IMR-90 (cell line): ENCODE measurements around the gene SPATC1L. TPM values are rescaled to one million over a fixed set of nuclear protein-coding genes. Genes with fewer than 3 reads are reported as not detected.

Source experiments
- ATAC-seq: fragments of 200-7000 bp; cut with Tn5 transposase; 2 replicates; pipeline ENCODE4 v1.9.1; 2020; ENCODE audit warnings: low read depth, mild to moderate bottlenecking, moderate library complexity
- BruUV-seq: library from RNA; stranded (reverse); fragments of 400-500 nt; replicated peaks from 2 replicates; lab custom pipeline; 2021; lab: Mats Ljungman, UMichigan
- CTCF ChIA-PET: fragments of 300-600 bp; formaldehyde crosslinking; extraction: SDS; loops from one replicate; lab custom pipeline; 2021; ENCODE audit warnings: antibody characterized with exemption; lab: Yijun Ruan, JAX
- POLR2A ChIA-PET: fragments of 300-600 bp; sonication (Branson Sonifier 250); formaldehyde crosslinking; loops from one replicate; lab custom pipeline; 2022; ENCODE audit warnings: antibody characterized with exemption; ENCODE audit not compliant: unreplicated experiment; lab: Charles Lee
- DNase-seq: peaks from one replicate; pipeline ENCODE4 v3.0.0; 2013
- H2AFZ ChIP-seq: replicated peaks from 2 replicates; pipeline ENCODE3; 2013; ENCODE audit warnings: low read length, mild to moderate bottlenecking; ENCODE audit not compliant: poor library complexity
- H2AK5ac ChIP-seq: 2 replicates; pipeline ENCODE4 v1.6.1; 2013; ENCODE audit warnings: low read depth, low read length, inconsistent platforms
- H2AK9ac ChIP-seq: replicated peaks from 2 replicates; pipeline ENCODE3; 2013; ENCODE audit warnings: mild to moderate bottlenecking, low read depth, low read length, moderate library complexity; ENCODE audit not compliant: poor library complexity
- H2BK120ac ChIP-seq: 2 replicates; pipeline ENCODE4 v1.6.1; 2013; ENCODE audit warnings: low read depth, low read length, inconsistent platforms
- H2BK15ac ChIP-seq: 3 replicates; pipeline ENCODE4 v1.6.1; 2013; ENCODE audit warnings: low read depth, low read length, inconsistent platforms
- H2BK20ac ChIP-seq: 2 replicates; pipeline ENCODE4 v1.6.1; 2013; ENCODE audit warnings: low read depth, mild to moderate bottlenecking, inconsistent platforms, low read length, moderate library complexity
- H2BK5ac ChIP-seq: 2 replicates; pipeline ENCODE4 v1.6.1; 2013; ENCODE audit warnings: mild to moderate bottlenecking, low read depth, low read length, inconsistent platforms; ENCODE audit not compliant: poor library complexity, severe bottlenecking
- H3K14ac ChIP-seq: replicated peaks from 2 replicates; pipeline ENCODE4 v1.6.1; 2013; ENCODE audit warnings: low read depth, low read length, inconsistent platforms
- H3K18ac ChIP-seq: 2 replicates; pipeline ENCODE4 v1.6.1; 2013; ENCODE audit warnings: low read depth, low read length, control low read depth
- H3K23ac ChIP-seq: 2 replicates; pipeline ENCODE4 v1.6.1; 2013; ENCODE audit warnings: low read depth, low read length, inconsistent platforms
- H3K27ac ChIP-seq: 2 replicates; pipeline ENCODE4 v1.5.1; 2013; ENCODE audit warnings: mild to moderate bottlenecking, control low read depth, low read length; ENCODE audit not compliant: insufficient read depth
- H3K27me3 ChIP-seq: 2 replicates; pipeline ENCODE4 v1.6.1; 2013; ENCODE audit warnings: low read length; ENCODE audit not compliant: control insufficient read depth, insufficient read depth
- H3K36me3 ChIP-seq: 2 replicates; pipeline ENCODE4 v1.6.1; 2013; ENCODE audit warnings: low read length, mixed read lengths; ENCODE audit not compliant: control insufficient read depth, insufficient read depth
- H3K4ac ChIP-seq: 2 replicates; pipeline ENCODE4 v1.6.1; 2013; ENCODE audit warnings: low read depth, low read length, inconsistent platforms
- H3K4me1 ChIP-seq: 2 replicates; pipeline ENCODE4 v1.6.1; 2013; ENCODE audit warnings: low read length, mixed read lengths; ENCODE audit not compliant: control insufficient read depth, insufficient read depth
- H3K4me2 ChIP-seq: 2 replicates; pipeline ENCODE4 v1.6.1; 2013; ENCODE audit warnings: low read depth, mild to moderate bottlenecking, control low read depth, low read length, moderate library complexity
- H3K4me3 ChIP-seq: 2 replicates; pipeline ENCODE4 v1.5.1; 2013; ENCODE audit warnings: low read depth, mild to moderate bottlenecking, control low read depth, low read length, moderate library complexity; ENCODE audit not compliant: insufficient read depth
- H3K56ac ChIP-seq: 2 replicates; pipeline ENCODE4 v1.6.1; 2013; ENCODE audit warnings: low read length, inconsistent platforms; ENCODE audit not compliant: insufficient read depth; ENCODE audit errors: extremely low read depth
- H3K79me1 ChIP-seq, 2 experiments: 2 replicates each; pipeline ENCODE4 v1.6.1; 2013; ENCODE audit warnings: low read length in 2 of 2, inconsistent platforms in 1 of 2, low read depth in 1 of 2
- H3K9ac ChIP-seq: 2 replicates; pipeline ENCODE4 v1.6.1; 2013; ENCODE audit warnings: low read depth, low read length, control low read depth
- H3K9me1 ChIP-seq: 2 replicates; pipeline ENCODE4 v1.6.1; 2013; ENCODE audit warnings: low read length, inconsistent platforms; ENCODE audit not compliant: insufficient read depth
- H3K9me3 ChIP-seq: 2 replicates; pipeline ENCODE4 v1.6.1; 2013; ENCODE audit warnings: low read length; ENCODE audit not compliant: control insufficient read depth, insufficient read depth
- H4K20me1 ChIP-seq: 2 replicates; pipeline ENCODE4 v1.6.1; 2013; ENCODE audit warnings: low read length, inconsistent platforms; ENCODE audit not compliant: insufficient read depth
- H4K5ac ChIP-seq: 2 replicates; pipeline ENCODE4 v1.6.1; 2013; ENCODE audit warnings: mild to moderate bottlenecking, low read depth, low read length, control low read depth
- H4K8ac ChIP-seq, 2 experiments: 2 replicates each; pipeline ENCODE4 v1.6.1; 2013; ENCODE audit warnings: low read depth in 2 of 2, low read length in 2 of 2, control low read depth in 1 of 2, inconsistent platforms in 1 of 2
- H4K91ac ChIP-seq: 2 replicates; pipeline ENCODE4 v1.6.1; 2013; ENCODE audit warnings: low read depth, low read length, inconsistent platforms; ENCODE audit not compliant: insufficient read depth
- CEBPB ChIP-seq: IDR thresholded peaks from 2 replicates; pipeline ENCODE4 v1.6.1; 2012; ENCODE audit warnings: low read depth, low read length, improper control_type of control experiment
- CHD1 ChIP-seq: IDR thresholded peaks from 2 replicates; pipeline ENCODE4 v1.6.1; 2012; ENCODE audit warnings: low read depth, low read length, improper control_type of control experiment
- ELK1 ChIP-seq: fragments of 150-350 bp; IDR thresholded peaks from 2 replicates; pipeline ENCODE4 v1.6.1; 2016; ENCODE audit warnings: low read depth, mild to moderate bottlenecking, low read length, moderate library complexity, borderline replicate concordance
- FOS ChIP-seq: fragments of 150-350 bp; IDR thresholded peaks from 2 replicates; pipeline ENCODE4 v1.6.1; 2016; ENCODE audit warnings: low read depth, low read length
- MAFK ChIP-seq: IDR thresholded peaks from 2 replicates; pipeline ENCODE4 v1.6.1; 2012; ENCODE audit warnings: low read depth, low read length, improper control_type of control experiment
- MAZ ChIP-seq: IDR thresholded peaks from 2 replicates; pipeline ENCODE4 v1.6.1; 2012; ENCODE audit warnings: low read depth, mild to moderate bottlenecking, low read length, improper control_type of control experiment, moderate library complexity, borderline replicate concordance
- MXI1 ChIP-seq: IDR thresholded peaks from 2 replicates; pipeline ENCODE4 v1.6.1; 2012; ENCODE audit warnings: low read depth, mild to moderate bottlenecking, low read length, moderate library complexity, borderline replicate concordance
- NFE2L2 ChIP-seq: fragments of 150-350 bp; IDR thresholded peaks from 2 replicates; pipeline ENCODE4 v1.6.1; 2016; ENCODE audit warnings: low read depth, mild to moderate bottlenecking, low read length
- POLR2A ChIP-seq: IDR thresholded peaks from 2 replicates; pipeline ENCODE4 v1.6.1; 2012; ENCODE audit warnings: mild to moderate bottlenecking, low read depth, low read length
- RAD21 ChIP-seq: IDR thresholded peaks from 2 replicates; pipeline ENCODE4 v1.6.1; 2012; ENCODE audit warnings: low read length, improper control_type of control experiment
- RCOR1 ChIP-seq: IDR thresholded peaks from 2 replicates; pipeline ENCODE4 v1.6.1; 2012; ENCODE audit warnings: mild to moderate bottlenecking, low read length, improper control_type of control experiment; ENCODE audit not compliant: insufficient replicate concordance
- RFX5 ChIP-seq: IDR thresholded peaks from 2 replicates; pipeline ENCODE4 v1.8.0; 2012; ENCODE audit warnings: low read depth, mild to moderate bottlenecking, low read length, moderate library complexity
- SMC3 ChIP-seq: fragments of 150-350 bp; IDR thresholded peaks from 2 replicates; pipeline ENCODE4 v1.6.1; 2016; ENCODE audit warnings: low read depth, mild to moderate bottlenecking, antibody characterized with exemption, low read length, moderate library complexity
- WGBS, 2 experiments: methylation state at CpG; one replicate each; pipeline versions ENCODE4 v1.1.5 to v1.1.7; 2013; ENCODE audit warnings: missing lambda C conversion rate in 2 of 2; ENCODE audit not compliant: insufficient read length in 1 of 2; ENCODE audit errors: extremely low coverage in 2 of 2; 5-methylcytosine and 5-hydroxymethylcytosine counted together
- dilution Hi-C: fragments of 300-500 bp; cut with HindIII; formaldehyde crosslinking; loops from one replicate; pipeline ENCODE4 v1.14.3; 2018; ENCODE audit warnings: low sequenced_read_pairs; ENCODE audit not compliant: unreplicated experiment
- in situ Hi-C: fragments of 300-500 bp; cut with MboI; formaldehyde crosslinking; loops from 3 replicates; pipeline ENCODE4 v1.14.3; 2019; ENCODE audit warnings: low sequenced_read_pairs, inconsistent platforms, mixed read lengths
- intact Hi-C: fragments of 100-400 bp; cut with micrococcal nuclease; formaldehyde crosslinking; loops from 2 replicates; pipeline ENCODE4 v1.10.0; 2022
- polyA plus RNA-seq, 3 experiments: library from polyadenylated mRNA; depleted of rRNA; stranded (reverse); fragments of >200 nt; gene quantifications; 2 replicates each; pipeline ENCODE4 v1.2.3, GENCODE V29; 2012; ENCODE audit warnings: low replicate concordance in 1 of 3
- total RNA-seq: library from RNA; depleted of rRNA; stranded (reverse); fragments of >200 nt; gene quantifications from 2 replicates; pipeline ENCODE4 v1.2.3, GENCODE V29; 2012
- TF ChIP-seq, protein P1 (sequence below): fragments of 150-350 bp; IDR thresholded peaks from 2 replicates; pipeline ENCODE4 v1.6.1; 2017; ENCODE audit warnings: mild to moderate bottlenecking, antibody characterized with exemption, low read length, low read depth
- TF ChIP-seq, protein P2 (sequence below): conservative IDR thresholded peaks from 2 replicates; pipeline ENCODE4 v1.5.1; 2012; ENCODE audit warnings: mild to moderate bottlenecking, low read depth, low read length, improper control_type of control experiment

The SPATC1L gene
- total and polyA plus RNA-seq, 2 of the 4 experiments (the other 2 are of a cell fraction), result 3.8 to 17.2 TPM

DNA sequence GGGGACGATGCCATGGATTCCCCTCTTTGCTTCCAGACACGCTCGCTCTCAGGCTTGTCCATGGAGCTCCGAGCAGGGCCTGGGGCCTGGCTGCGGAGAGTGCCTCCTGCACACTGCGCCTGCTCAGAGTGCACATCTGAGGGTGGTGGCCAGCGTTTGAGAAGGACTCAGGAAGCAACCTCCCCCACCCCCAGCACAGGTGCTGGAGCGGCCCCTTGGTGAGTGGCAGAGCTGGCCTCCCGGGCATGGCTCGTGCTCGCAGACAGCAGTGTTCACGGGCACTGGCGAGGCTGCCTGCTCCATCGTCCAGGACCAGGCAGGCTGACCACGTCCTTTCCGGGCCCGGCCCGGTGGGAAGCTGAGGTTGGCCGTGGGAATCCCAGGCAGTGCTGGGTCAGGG is 2.8 kb downstream of the SPATC1L start:
- Histone ChIP-seq H2BK120ac (no peak overlapping the region), H4K8ac (no peak overlapping the region), H3K9me1 (peaks cover 4% of the 10 kb centered on the region), H2BK20ac (no peak overlapping the region), H2AK5ac (no peak overlapping the region), H4K5ac (no peak overlapping the region), H3K4me3 (no peak overlapping the region), H3K9me3 (peaks cover 2% of the 10 kb centered on the region; the same call in 1 of the 2 replicates), H3K4me1 (peaks cover 7% of the 10 kb centered on the region; the same call in 1 of the 2 replicates), H3K27ac (no peak overlapping the region), H2AFZ (no peak overlapping the region), H4K91ac (no peak overlapping the region), H2BK15ac (no peak overlapping the region), H3K23ac (no peak overlapping the region), H2AK9ac (peak overlapping the region; percentile 16), H4K20me1 (no peaks in the 10 kb centered on the region), H3K36me3 (no peaks in the 10 kb centered on the region), H2BK5ac (no peak overlapping the region), H3K27me3 (no peaks in the 10 kb centered on the region), H3K4me2 (no peak overlapping the region), H3K4ac (no peak overlapping the region), H3K14ac (no peak overlapping the region), H3K79me1 (peaks cover 4 to 8% of the 10 kb centered on the region in 2 experiments; a peak in 3 of 4 replicates), H3K56ac (no peak overlapping the region), H3K18ac (no peak overlapping the region), H3K9ac (no peak overlapping the region)
- DNase-seq (no peak), ATAC-seq (no peak)
- 85% methylated on average over 6 of the region's 19 CpGs; no CpG with 5 or more reads in 1 of the 2 experiments for WGBS, 2 experiments
- intact Hi-C loops (no loop called here), dilution Hi-C loops (no loop called here), in situ Hi-C loops (no loop called here)
- POLR2A ChIA-PET, result no interaction called here
- BruUV-seq, result no TSS peak
- TF ChIP-seq, protein P1, sequence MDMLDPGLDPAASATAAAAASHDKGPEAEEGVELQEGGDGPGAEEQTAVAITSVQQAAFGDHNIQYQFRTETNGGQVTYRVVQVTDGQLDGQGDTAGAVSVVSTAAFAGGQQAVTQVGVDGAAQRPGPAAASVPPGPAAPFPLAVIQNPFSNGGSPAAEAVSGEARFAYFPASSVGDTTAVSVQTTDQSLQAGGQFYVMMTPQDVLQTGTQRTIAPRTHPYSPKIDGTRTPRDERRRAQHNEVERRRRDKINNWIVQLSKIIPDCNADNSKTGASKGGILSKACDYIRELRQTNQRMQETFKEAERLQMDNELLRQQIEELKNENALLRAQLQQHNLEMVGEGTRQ, result no peak
- no peak for TF ChIP-seq MAZ
- TF ChIP-seq RCOR1, result no peak
- TF ChIP-seq, protein P2, sequence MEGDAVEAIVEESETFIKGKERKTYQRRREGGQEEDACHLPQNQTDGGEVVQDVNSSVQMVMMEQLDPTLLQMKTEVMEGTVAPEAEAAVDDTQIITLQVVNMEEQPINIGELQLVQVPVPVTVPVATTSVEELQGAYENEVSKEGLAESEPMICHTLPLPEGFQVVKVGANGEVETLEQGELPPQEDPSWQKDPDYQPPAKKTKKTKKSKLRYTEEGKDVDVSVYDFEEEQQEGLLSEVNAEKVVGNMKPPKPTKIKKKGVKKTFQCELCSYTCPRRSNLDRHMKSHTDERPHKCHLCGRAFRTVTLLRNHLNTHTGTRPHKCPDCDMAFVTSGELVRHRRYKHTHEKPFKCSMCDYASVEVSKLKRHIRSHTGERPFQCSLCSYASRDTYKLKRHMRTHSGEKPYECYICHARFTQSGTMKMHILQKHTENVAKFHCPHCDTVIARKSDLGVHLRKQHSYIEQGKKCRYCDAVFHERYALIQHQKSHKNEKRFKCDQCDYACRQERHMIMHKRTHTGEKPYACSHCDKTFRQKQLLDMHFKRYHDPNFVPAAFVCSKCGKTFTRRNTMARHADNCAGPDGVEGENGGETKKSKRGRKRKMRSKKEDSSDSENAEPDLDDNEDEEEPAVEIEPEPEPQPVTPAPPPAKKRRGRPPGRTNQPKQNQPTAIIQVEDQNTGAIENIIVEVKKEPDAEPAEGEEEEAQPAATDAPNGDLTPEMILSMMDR, result no peak
- no peak for TF ChIP-seq MXI1
- no peak for TF ChIP-seq MAFK
- TF ChIP-seq NFE2L2, result no peak
- no peak for TF ChIP-seq FOS
- TF ChIP-seq RAD21, result no peak
- no peak for TF ChIP-seq ELK1
- TF ChIP-seq CEBPB, result no peak
- TF ChIP-seq RFX5, result no peak
- no peak for TF ChIP-seq SMC3
- TF ChIP-seq POLR2A, result no peak
- no peak for TF ChIP-seq CHD1
- CTCF ChIA-PET, result no interaction called here
